Head of caudate nucleus (tissue), 42 donors: Measurements from ENCODE around the gene MYO7B.
A peak's percentile ranks its signal among the peaks of the same experiment; 100 is the strongest.
"Not testable (repeated sequence)": the region's sequence is repeated elsewhere in the genome, so short reads cannot be mapped to it uniquely, and the experiment has no call there.

ENCODE experiments used
- DNase-seq, 42 donors: peaks; one replicate each; pipeline versions ENCODE4 v3.0.0 to v3.0.0-alpha.2; 2020 to 2021; ENCODE audit warnings: mixed read lengths in 7 of 42
- intact Hi-C: fragments of 100-400 bp; cut with DNase I; formaldehyde crosslinking; loops from one replicate; pipeline ENCODE4 v1.15.0; 2022

Gene MYO7B

GRCh38 chr2:127517465-127517864, 18.0 kb upstream of the MYO7B start:
- intact Hi-C loops: no loop called here
- DNase-seq: no peak

DNA sequence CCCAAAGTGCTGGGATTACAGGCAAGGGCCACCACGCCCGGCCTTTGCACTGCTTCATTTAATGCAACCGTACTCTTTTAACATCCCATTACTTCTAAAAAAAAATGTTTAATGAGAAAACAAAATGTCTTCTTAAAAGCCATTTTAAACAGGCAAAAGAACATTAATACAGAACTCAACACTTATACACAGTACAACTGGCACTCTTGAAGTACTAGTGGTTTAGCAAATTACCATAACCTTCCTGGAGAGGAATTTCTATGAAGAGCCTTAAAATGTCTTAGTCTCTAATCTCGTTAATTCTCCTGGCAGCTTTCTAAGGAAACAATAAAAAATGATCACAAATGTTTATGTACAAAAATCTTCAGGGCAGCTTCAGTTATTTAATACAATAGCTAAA, 15.1 kb upstream of the MYO7B start:
- no peak for DNase-seq
- intact Hi-C loops: loop anchor here (10.0 kb wide), 2 partner anchors 134 to 136 kb away; partner anchors contain the start of gene MAP3K2

DNA sequence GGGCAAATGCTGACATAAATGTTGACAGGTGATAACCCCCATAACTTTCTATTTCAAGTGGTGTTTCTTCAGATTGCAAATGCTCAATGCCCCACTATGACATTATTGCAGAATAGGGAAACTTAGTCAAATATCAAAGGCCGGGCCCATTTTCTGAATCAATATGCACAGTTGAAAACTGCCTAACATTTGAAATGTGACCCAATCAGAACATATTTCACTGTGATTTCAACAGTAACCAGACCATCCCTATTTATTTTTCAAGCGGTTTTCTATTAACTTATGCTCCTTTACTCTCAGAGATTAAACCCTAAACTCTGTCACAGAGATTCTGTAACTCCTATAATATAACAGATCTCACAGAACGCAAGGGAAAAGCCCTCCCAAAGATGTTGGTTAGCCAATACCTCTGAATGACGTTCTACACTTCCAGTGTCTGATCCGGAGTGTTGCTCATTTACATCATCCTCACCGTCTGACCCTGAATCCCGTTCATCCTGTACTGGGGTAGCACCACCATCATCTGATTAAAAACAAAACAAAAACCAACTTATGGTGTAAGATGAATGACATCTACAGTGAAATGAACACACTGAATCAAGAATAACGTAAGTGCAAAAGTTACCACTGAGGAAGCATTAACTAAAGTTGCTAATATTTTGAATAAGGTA, 12.1 kb upstream of the MYO7B start:
- intact Hi-C loops: loop anchor here (10.0 kb wide), 2 partner anchors 131 to 139 kb away; partner anchors contain the start of gene MAP3K2
- no peak for DNase-seq

DNA sequence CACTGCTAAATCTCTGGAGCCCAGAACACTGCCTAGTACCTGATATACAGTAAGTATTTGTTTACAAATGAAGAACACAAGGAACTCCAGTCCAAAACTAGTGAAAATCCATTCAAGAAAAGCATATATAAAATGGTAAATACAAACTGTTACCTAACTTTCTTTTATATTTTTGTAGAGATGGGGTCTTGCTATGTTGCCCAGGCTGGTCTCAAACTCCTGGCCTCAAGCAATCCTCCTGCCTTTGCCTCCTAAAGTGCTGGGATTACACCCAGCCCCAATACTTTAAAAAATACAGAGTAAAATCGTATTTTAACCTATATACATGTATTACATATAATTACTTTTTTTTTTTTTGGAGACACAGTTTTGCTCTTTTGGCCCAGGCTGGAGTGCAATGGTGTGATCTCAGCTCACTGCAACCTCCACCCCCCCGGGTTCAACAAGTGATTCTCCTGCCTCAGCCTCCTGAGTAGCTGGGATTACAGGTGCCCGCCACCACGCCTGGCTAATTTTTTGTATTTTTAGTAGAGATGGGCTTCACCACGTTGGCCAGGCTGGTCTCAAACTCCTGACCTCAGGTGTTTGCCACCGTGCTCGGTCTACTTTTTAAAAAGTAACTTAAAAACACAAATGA, 11.2 kb upstream of the MYO7B start:
- not testable (repeated sequence) for DNase-seq
- intact Hi-C loops: loop anchor here (10.0 kb wide), 2 partner anchors 130 to 140 kb away; partner anchors contain the start of gene MAP3K2

- no peak for DNase-seq
- intact Hi-C loops: loop anchor here (5.0 to 10.0 kb wide), 3 partner anchors 129 to 177 kb away; partner anchors contain the start of genes MAP3K2 and SFT2D3
Observed at GRCh38 chr2:127525691-127526131, 9.8 kb upstream of the MYO7B start.

DNA sequence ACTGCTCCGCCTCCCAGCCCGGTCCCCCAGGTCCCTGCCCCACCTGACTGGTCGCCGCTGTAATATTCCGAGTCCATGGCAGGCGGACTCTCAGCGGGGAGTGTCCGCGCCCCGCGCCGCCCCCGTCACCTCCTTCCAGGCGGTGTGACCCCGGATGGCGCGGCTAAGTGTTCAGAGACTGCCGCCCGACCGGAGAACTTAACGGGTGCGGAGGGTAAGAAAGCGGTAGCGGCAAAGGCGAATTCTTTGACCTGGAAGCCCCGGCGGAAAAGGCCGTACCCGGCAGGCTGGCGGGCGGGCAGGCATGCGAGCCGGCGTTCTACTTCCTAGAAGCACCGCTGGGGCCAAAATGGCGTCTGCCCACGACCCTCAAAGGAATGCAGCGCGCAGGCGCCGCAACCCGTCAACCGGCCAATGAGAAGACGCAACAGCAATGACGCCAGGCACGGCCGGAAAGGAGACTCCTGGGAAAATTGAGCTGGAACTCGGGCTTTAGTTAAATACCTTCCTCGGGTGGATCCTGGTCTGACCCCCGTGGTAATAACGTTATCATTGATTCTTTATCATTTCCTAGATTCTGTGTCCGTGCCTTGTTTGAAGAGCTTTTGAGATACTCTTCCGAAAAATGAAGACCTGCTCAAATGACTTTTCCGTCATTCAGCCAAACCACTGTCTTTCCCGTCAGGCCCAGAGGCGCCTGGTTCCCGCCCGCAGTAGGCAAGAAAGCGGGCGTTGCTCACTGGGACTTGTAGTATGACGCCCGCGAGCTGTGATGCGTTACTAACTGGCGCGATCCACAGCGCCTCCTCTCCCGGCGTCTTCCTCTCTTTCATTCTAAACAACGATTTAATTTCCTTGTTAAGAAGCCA, 9.1 kb upstream of the MYO7B start, which contains the start of gene IWS1:
Gene IWS1 (minus strand): TSS at position 358 of the 869 bp plus-strand sequence. CDS start 281 bp downstream, at position 77.
- DNase-seq: peak; percentile 90 to 98 (median 96)
- intact Hi-C loops: loop anchor here (5.0 to 10.0 kb wide), 3 partner anchors 128 to 176 kb away; partner anchors contain the start of genes MAP3K2 and SFT2D3

GRCh38 chr2:127527001-127527804, 8.3 kb upstream of the MYO7B start:
- peak in 3 of 42 donors; percentile 12 to 40 (median 20) for DNase-seq
- intact Hi-C loops: loop anchor here (5.0 to 10.0 kb wide), 3 partner anchors 128 to 175 kb away; partner anchors contain the start of genes MAP3K2 and SFT2D3

- intact Hi-C loops: loop anchor here (5.0 to 10.0 kb wide), 3 partner anchors 126 to 174 kb away; partner anchors contain the start of genes MAP3K2 and SFT2D3
Observed at GRCh38 chr2:127528487-127528886, 7.0 kb upstream of the MYO7B start.

GRCh38 chr2:127529416-127529815, 6.1 kb upstream of the MYO7B start:
- not testable (repeated sequence) for DNase-seq
- intact Hi-C loops: loop anchor here (5.0 to 10.0 kb wide), 3 partner anchors 125 to 173 kb away; partner anchors contain the start of genes MAP3K2 and SFT2D3

More at GRCh38 chr2:127528487-127528886, 7.0 kb upstream of the MYO7B start:
- no peak for DNase-seq

GRCh38 chr2:127530245-127531140, 5.0 kb upstream of the MYO7B start:
- intact Hi-C loops: no loop called here
- DNase-seq: no peak

- DNase-seq: no peak
- intact Hi-C loops: no loop called here
Observed at GRCh38 chr2:127531221-127531648, 4.2 kb upstream of the MYO7B start.

DNA sequence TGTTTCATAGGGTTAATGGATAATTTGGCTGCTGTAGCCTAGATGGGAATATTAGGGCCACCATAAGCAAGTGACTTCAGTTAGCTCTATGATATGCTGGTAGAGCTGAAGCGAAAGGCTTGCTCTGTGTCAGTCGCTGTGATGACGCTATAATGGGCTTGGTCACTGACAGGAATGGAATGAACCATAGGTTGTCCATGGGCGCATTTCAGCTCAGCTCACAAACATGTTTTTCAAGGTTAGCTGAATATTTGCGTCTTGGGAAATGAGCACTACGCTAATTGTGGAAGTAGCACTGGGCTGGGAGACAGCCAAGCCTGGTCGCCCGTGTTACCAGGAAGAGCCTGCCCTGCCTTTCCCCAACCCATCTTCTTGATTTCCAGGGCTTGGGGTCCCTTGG, 3.2 kb upstream of the MYO7B start:
- intact Hi-C loops: no loop called here
- no peak for DNase-seq

DNA sequence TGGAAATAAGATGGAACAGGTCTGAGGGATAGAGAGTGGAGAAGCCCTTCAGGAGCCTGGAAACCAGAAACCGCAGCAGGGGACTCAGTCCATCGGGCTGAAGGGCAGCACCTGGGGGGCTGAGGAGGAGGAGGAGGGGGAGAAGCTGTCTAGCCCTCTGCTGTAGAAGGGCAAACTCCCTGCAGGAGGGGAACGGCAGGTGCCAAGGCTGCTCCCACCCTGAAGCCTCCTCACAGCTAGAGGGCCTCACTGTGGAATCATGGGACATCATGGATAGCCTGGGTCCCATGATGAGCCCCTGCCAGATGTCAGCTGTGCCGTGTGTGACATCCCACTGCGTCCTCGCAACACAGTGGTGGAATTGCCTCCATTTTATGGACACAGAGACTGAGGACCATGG, 435 bp downstream of the MYO7B start:
- intact Hi-C loops: no loop called here
- no peak for DNase-seq

- no peak for DNase-seq
- intact Hi-C loops: no loop called here
Observed at GRCh38 chr2:127536707-127537541, 1.4 kb downstream of the MYO7B start.

DNA sequence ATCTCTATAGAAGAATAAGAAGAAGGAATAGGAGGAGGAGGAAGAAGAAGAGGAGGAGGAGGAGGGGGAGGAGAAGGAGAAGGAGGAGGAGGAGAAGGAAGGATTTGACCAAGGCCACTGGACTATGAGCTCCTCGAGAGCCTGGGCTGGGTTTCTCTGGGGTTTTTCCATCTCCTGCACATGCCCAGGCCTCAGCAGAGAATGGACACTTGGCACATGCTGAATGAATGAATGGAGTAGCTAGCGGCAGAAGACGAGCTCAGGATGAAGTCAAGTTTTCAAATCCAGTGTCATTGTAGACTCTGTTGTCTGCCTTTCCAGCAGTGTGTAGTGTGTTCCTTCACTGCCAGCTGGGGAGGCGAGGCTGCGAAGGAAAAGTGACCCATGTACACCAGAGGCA, 2.2 kb downstream of the MYO7B start:
- DNase-seq: no peak
- intact Hi-C loops: no loop called here

DNA sequence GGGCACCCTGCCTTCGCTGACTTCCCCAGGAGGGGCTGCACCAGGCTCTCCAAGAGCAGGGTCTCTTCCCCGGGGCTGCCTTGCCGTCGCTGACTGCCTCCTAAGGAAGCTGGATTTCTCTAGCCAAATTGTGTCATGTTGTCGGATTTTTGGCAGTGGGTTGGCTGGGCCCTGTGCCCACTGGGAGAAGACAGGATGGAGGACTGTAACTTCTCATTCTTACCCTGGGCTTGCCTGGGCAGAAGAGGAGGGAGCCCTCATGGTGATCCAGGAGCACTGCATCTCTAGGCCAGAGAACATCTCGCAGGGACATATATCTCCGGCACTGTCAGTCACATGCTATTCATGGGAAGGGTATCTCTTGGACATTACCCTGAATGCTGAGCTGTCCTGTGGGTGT, 6.3 kb downstream of the MYO7B start:
- no peak for DNase-seq
- intact Hi-C loops: no loop called here
